ENCODE results near the gene TDRD15.
"Not testable (repeated sequence)": the region's sequence is repeated elsewhere in the genome, so short reads cannot be mapped to it uniquely, and the experiment has no call there.

DNA sequence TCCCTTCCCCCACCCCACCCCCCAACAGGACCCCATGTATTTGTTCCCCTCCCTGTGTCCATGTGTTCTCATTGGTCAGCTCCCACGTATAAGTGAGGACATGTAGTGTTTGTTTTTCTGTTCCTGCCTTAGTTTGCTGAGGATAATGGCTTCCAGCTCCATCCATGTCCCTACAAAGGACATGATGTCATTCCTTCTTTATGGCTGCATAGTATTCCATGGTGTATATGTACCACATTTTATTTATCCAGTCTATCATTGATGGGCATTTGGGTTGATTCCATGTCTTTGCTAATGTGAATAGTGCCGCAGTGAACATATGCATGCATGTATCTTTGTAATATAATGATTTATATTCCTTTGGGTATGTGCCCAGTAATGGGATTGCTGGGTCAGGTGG lies 27.5 kb downstream of the TDRD15 start:
- TF ChIP-seq, protein P1, sequence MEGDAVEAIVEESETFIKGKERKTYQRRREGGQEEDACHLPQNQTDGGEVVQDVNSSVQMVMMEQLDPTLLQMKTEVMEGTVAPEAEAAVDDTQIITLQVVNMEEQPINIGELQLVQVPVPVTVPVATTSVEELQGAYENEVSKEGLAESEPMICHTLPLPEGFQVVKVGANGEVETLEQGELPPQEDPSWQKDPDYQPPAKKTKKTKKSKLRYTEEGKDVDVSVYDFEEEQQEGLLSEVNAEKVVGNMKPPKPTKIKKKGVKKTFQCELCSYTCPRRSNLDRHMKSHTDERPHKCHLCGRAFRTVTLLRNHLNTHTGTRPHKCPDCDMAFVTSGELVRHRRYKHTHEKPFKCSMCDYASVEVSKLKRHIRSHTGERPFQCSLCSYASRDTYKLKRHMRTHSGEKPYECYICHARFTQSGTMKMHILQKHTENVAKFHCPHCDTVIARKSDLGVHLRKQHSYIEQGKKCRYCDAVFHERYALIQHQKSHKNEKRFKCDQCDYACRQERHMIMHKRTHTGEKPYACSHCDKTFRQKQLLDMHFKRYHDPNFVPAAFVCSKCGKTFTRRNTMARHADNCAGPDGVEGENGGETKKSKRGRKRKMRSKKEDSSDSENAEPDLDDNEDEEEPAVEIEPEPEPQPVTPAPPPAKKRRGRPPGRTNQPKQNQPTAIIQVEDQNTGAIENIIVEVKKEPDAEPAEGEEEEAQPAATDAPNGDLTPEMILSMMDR (IDR thresholded peaks at IDR 0.05): not testable (repeated sequence)
- TF ChIP-seq POLR2A (IDR thresholded peaks at IDR 0.05): not testable (repeated sequence)

Data from testis (tissue), 2 donors.